ENCODE results near the gene SLC35F3. TPM values are rescaled to one million over a fixed set of nuclear protein-coding genes. Genes with fewer than 3 reads are reported as not detected.

The SLC35F3 gene
- total and polyA plus RNA-seq, 3 donors from 2014 or later: 0.43 to 0.87 (median 0.47) TPM

- Histone ChIP-seq H3K27ac (no peak overlapping the region), H3K27me3 (no peaks in the 10 kb centered on the region), H3K4me1 (no peaks in the 10 kb centered on the region), H3K4me3 (no peak overlapping the region), H3K36me3 (ENCODE audit: low read depth, missing control alignments) (no peaks in the 10 kb centered on the region), H3K9me3 (no peaks in the 10 kb centered on the region)
- TF ChIP-seq POLR2A (IDR thresholded peaks at IDR 0.05): no peak
- TF ChIP-seq, protein P1, sequence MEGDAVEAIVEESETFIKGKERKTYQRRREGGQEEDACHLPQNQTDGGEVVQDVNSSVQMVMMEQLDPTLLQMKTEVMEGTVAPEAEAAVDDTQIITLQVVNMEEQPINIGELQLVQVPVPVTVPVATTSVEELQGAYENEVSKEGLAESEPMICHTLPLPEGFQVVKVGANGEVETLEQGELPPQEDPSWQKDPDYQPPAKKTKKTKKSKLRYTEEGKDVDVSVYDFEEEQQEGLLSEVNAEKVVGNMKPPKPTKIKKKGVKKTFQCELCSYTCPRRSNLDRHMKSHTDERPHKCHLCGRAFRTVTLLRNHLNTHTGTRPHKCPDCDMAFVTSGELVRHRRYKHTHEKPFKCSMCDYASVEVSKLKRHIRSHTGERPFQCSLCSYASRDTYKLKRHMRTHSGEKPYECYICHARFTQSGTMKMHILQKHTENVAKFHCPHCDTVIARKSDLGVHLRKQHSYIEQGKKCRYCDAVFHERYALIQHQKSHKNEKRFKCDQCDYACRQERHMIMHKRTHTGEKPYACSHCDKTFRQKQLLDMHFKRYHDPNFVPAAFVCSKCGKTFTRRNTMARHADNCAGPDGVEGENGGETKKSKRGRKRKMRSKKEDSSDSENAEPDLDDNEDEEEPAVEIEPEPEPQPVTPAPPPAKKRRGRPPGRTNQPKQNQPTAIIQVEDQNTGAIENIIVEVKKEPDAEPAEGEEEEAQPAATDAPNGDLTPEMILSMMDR (IDR thresholded peaks at IDR 0.05): no peak
- DNase-seq: no peak
- intact Hi-C loops (cut with DNase I; ENCODE audit: low total_unique reads): no loop called here
- 48 to 50% methylated on average over 1 of the region's 1 CpG for WGBS, 2 donors
Measured at GRCh38 chr1:234265861-234266260, 361.4 kb downstream of the SLC35F3 start.

DNA sequence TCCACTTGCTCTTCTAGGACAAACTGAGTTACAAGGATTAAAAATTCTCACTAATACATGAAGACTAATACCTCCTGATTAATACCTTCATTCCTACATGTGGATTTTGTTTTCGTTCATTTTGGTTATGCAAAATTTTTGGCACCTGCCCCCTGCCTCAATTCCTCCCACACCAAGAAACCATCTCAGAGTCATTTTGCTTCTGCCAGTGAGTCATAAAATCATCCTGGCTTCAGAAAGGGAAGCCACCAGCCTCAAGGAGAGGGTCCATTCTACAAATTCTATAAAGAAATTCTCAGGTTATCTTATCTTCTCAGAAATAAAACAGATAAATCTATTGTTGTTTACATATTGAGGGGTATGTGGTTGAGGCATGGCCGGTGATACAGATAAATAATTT, 365.6 kb downstream of the SLC35F3 start:
- DNase-seq: no peak
- 82 to 85% methylated on average over 2 of the region's 2 CpGs for WGBS, 2 donors

DNA sequence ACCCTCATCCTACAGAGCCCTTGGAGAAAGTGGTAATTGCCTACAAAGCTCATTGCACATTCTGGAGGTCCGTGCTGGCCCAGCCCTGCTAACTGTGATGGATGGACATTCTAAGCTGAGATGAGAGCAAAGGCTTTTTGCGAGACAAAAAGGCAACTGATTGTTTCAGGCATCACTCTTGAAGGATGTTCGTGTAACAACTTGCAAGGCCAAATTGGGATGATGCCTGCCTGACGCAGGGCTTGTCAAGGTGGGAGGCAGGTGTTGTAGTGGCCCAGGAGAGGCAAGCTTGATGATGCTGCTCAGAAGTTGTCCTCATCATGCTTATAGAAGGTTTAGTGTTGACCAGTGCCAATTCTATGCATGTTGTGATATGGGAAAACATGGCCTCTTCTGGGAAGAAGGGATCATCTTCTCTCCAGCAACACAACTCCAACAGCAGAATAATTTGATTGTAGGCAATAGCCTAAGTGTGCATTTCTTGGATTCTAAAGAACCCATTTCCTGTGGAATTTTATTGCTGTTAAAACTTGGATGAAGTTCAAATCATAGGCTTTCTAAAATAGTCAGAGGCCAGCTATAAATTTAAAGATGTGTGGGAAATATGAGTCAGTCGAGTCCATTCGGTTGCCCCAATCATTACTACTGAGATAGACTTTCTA, 366.2 kb downstream of the SLC35F3 start:
- 70 to 79% methylated on average over 6 of the region's 6 CpGs for WGBS, 2 donors
- intact Hi-C loops (cut with DNase I; ENCODE audit: low total_unique reads): no loop called here

More for the DNA sequence above, 365.6 kb downstream of the SLC35F3 start:
- TF ChIP-seq, protein P1 (IDR thresholded peaks at IDR 0.05): no peak
- TF ChIP-seq POLR2A (IDR thresholded peaks at IDR 0.05): no peak
- intact Hi-C loops (cut with DNase I; ENCODE audit: low total_unique reads): no loop called here
- no peaks in the 10 kb centered on the region for H3K4me1 ChIP-seq
- no peaks in the 10 kb centered on the region for H3K27me3 ChIP-seq
- H3K36me3 ChIP-seq (ENCODE audit: low read depth, missing control alignments): no peaks in the 10 kb centered on the region
- H3K4me3 ChIP-seq: no peak overlapping the region
- H3K27ac ChIP-seq: no peak overlapping the region
- no peaks in the 10 kb centered on the region for H3K9me3 ChIP-seq

GRCh38 chr1:234271243-234271606, 366.7 kb downstream of the SLC35F3 start:
- H3K4me1 ChIP-seq: no peaks in the 10 kb centered on the region
- H3K27ac ChIP-seq: no peak overlapping the region
- H3K9me3 ChIP-seq: no peaks in the 10 kb centered on the region
- no peaks in the 10 kb centered on the region for H3K27me3 ChIP-seq
- no peak for DNase-seq
- intact Hi-C loops (cut with DNase I; ENCODE audit: low total_unique reads): no loop called here
- no peak for TF ChIP-seq POLR2A (IDR thresholded peaks at IDR 0.05)
- TF ChIP-seq, protein P1 (IDR thresholded peaks at IDR 0.05): no peak
- H3K36me3 ChIP-seq (ENCODE audit: low read depth, missing control alignments): no peaks in the 10 kb centered on the region
- no peak overlapping the region for H3K4me3 ChIP-seq
- 65 to 66% methylated on average over 4 of the region's 4 CpGs for WGBS, 2 donors

More for the DNA sequence above, 366.2 kb downstream of the SLC35F3 start:
- no peak for DNase-seq
- Histone ChIP-seq H3K4me1 (no peaks in the 10 kb centered on the region), H3K9me3 (no peaks in the 10 kb centered on the region), H3K36me3 (ENCODE audit: low read depth, missing control alignments) (no peaks in the 10 kb centered on the region), H3K4me3 (no peak overlapping the region), H3K27me3 (no peaks in the 10 kb centered on the region), H3K27ac (no peak overlapping the region)
- TF ChIP-seq, protein P1 (IDR thresholded peaks at IDR 0.05): no peak
- TF ChIP-seq POLR2A (IDR thresholded peaks at IDR 0.05): no peak
